Common myeloid progenitor, CD34-positive (primary cell): ENCODE data around the gene REP15. TPM values are rescaled to one million over a fixed set of nuclear protein-coding genes. Genes with fewer than 3 reads are reported as not detected.
"Not testable (repeated sequence)": the region's sequence is repeated elsewhere in the genome, so short reads cannot be mapped to it uniquely, and the experiment has no call there.

Experiments used
- CTCF ChIA-PET: fragments of 350-600 bp; sonication (Branson Sonifier 250); formaldehyde crosslinking; loops from one replicate; lab custom pipeline; 2021; ENCODE audit warnings: antibody characterized with exemption; lab: Charles Lee
- POLR2A ChIA-PET: fragments of 350-600 bp; sonication (Branson Sonifier 250); formaldehyde crosslinking; loops from one replicate; lab custom pipeline; 2021; ENCODE audit warnings: antibody characterized with exemption; lab: Charles Lee
- DNase-seq, 3 donors: peaks; one replicate each; pipeline versions ENCODE4 v3.0.0 to v3.0.0-alpha.2; 2013
- H3K27ac ChIP-seq, 2 experiments: 1 replicate in 1 of 2; 2 replicates in 1 of 2; pipeline ENCODE4 v1.7.0; 2013; ENCODE audit warnings: inconsistent platforms in 2 of 2, low read length in 2 of 2, mild to moderate bottlenecking in 2 of 2, low read depth in 1 of 2, moderate library complexity in 1 of 2; ENCODE audit not compliant: severe bottlenecking in 2 of 2, insufficient read depth in 1 of 2, poor library complexity in 1 of 2
- H3K27me3 ChIP-seq, 5 experiments: replicated peaks in 2 of 5; 1 replicate in 3 of 5; 2 replicates in 2 of 5; pipeline versions ENCODE4 v1.6.1 to v1.7.0; 2013; ENCODE audit warnings: low read length in 4 of 5, mild to moderate bottlenecking in 2 of 5, moderate library complexity in 2 of 5, inconsistent platforms in 1 of 5; ENCODE audit not compliant: insufficient read depth in 5 of 5, control insufficient read depth in 4 of 5
- H3K36me3 ChIP-seq, 4 experiments: 1 replicate in 2 of 4; 2 replicates in 2 of 4; pipeline versions ENCODE4 v1.6.1 to v1.7.0; 2013; ENCODE audit warnings: low read length in 3 of 4, control low read depth in 1 of 4, mild to moderate bottlenecking in 1 of 4; ENCODE audit not compliant: control insufficient read depth in 4 of 4, insufficient read depth in 4 of 4
- H3K4me1 ChIP-seq, 4 experiments: 1 replicate in 3 of 4; 2 replicates in 1 of 4; pipeline versions ENCODE4 v1.6.1 to v1.7.1; 2013; ENCODE audit warnings: low read length in 3 of 4, mild to moderate bottlenecking in 3 of 4, control low read depth in 1 of 4, inconsistent platforms in 1 of 4, moderate library complexity in 1 of 4; ENCODE audit not compliant: control insufficient read depth in 4 of 4, insufficient read depth in 4 of 4; ENCODE audit errors: control extremely low read depth in 1 of 4
- H3K4me3 ChIP-seq, 7 experiments: 1 replicate in 4 of 7; 2 replicates in 3 of 7; pipeline versions ENCODE4 v1.5.1 to v1.7.0; 2013; ENCODE audit warnings: mild to moderate bottlenecking in 7 of 7, low read length in 6 of 7, moderate library complexity in 6 of 7, inconsistent platforms in 2 of 7, low read depth in 2 of 7, control low read depth in 1 of 7; ENCODE audit not compliant: insufficient read depth in 4 of 7, control insufficient read depth in 1 of 7; ENCODE audit errors: extremely low read depth in 1 of 7
- H3K9me3 ChIP-seq, 5 experiments: 1 replicate in 4 of 5; 2 replicates in 1 of 5; pipeline versions ENCODE4 v1.6.1 to v1.7.1; 2013; ENCODE audit warnings: low read length in 4 of 5, mild to moderate bottlenecking in 2 of 5, inconsistent platforms in 1 of 5, low read depth in 1 of 5, moderate library complexity in 1 of 5; ENCODE audit not compliant: control insufficient read depth in 4 of 5, insufficient read depth in 2 of 5; ENCODE audit errors: control extremely low read depth in 1 of 5
- WGBS: methylation state at CpG from one replicate; pipeline ENCODE4 v1.1.5; 2013; ENCODE audit not compliant: insufficient coverage; 5-methylcytosine and 5-hydroxymethylcytosine counted together
- polyA plus RNA-seq: library from polyadenylated mRNA; unstranded; fragments of 120-200 nt; gene quantifications from one replicate; pipeline ENCODE4 v1.2.1, GENCODE V29; 2013

REP15 gene
- polyA plus RNA-seq: 0.74 TPM

GRCh38 chr12:27696293-27696652 is at the start of gene REP15:
Gene REP15 (plus strand): TSS chr12:27696447. CDS start chr12:27696563, 116 bp downstream.
- WGBS: 100% methylated on average over 4 of the region's 5 CpGs
- Histone ChIP-seq H3K27me3 (no peaks in the 10 kb centered on the region), H3K9me3 (no peaks in the 10 kb centered on the region), H3K4me3 (no peak within 1 kb of the TSS), H3K27ac (no peak within 1 kb of the TSS), H3K4me1 (no peaks in the 10 kb centered on the region), H3K36me3 (peaks cover 0 to 24% (median 8%) of the 10 kb centered on the region in 4 experiments)
- DNase-seq: no peak
- POLR2A ChIA-PET: interaction anchor here (0.6 kb wide), 1 partner anchor 8 kb away, joined by 3 read pairs; no protein-coding TSS in a partner anchor
- CTCF ChIA-PET: interaction anchor here (1.0 to 1.4 kb wide), 4 partner anchors 8 to 271 kb away, joined by 3 to 7 read pairs (median 4); no protein-coding TSS in a partner anchor

- Histone ChIP-seq H3K9me3 (no peaks in the 10 kb centered on the region), H3K36me3 (peaks cover 0 to 10% (median 2%) of the 10 kb centered on the region in 4 experiments), H3K4me1 (peaks cover 0 to 3% (median 0%) of the 10 kb centered on the region in 4 experiments), H3K4me3 (no peak overlapping the region), H3K27ac (no peak overlapping the region), H3K27me3 (no peaks in the 10 kb centered on the region)
- CTCF ChIA-PET: interaction anchor here (1.2 to 1.9 kb wide), 4 partner anchors 8 to 225 kb away, joined by 3 to 6 read pairs (median 4); no protein-coding TSS in a partner anchor
- POLR2A ChIA-PET: no interaction called here
- DNase-seq: no peak
- no CpG with 5 or more reads among the region's 1 CpG for WGBS
These were observed 46.2 kb upstream of the REP15 start for GRCh38 chr12:27650011-27650410.

- ChIA-PET POLR2A (interaction anchor here (0.6 kb wide), 2 partner anchors 16 to 216 kb away, joined by 3 read pairs; no protein-coding TSS in a partner anchor), CTCF (interaction anchor here (1.4 to 1.9 kb wide), 3 partner anchors 9 to 227 kb away, joined by 3 to 6 read pairs (median 4); no protein-coding TSS in a partner anchor)
These were observed 45.0 kb upstream of the REP15 start for GRCh38 chr12:27651201-27651600.

GRCh38 chr12:27652174-27652763 is 44.0 kb upstream of the REP15 start:
- ChIA-PET POLR2A (no interaction called here), CTCF (interaction anchor here (0.9 to 1.8 kb wide), 9 partner anchors 8 to 267 kb away, joined by 3 to 8 read pairs (median 4); no protein-coding TSS in a partner anchor)
- peak; percentile 49 to 62 (median 54) for DNase-seq
- H3K4me3 ChIP-seq: no peak overlapping the region
- H3K36me3 ChIP-seq: peaks cover 0 to 10% (median under 1%) of the 10 kb centered on the region in 4 experiments
- no peaks in the 10 kb centered on the region for H3K9me3 ChIP-seq
- H3K27ac ChIP-seq: no peak overlapping the region
- no peaks in the 10 kb centered on the region for H3K27me3 ChIP-seq
- no CpG with 5 or more reads among the region's 1 CpG for WGBS
- peaks cover 0 to 3% (median 0%) of the 10 kb centered on the region in 4 experiments for H3K4me1 ChIP-seq

More at GRCh38 chr12:27651201-27651600, 45.0 kb upstream of the REP15 start:
- H3K4me3 ChIP-seq: no peak overlapping the region
- H3K4me1 ChIP-seq: peaks cover 0 to 3% (median 0%) of the 10 kb centered on the region in 4 experiments
- peaks cover 0 to 6% (median 1%) of the 10 kb centered on the region in 4 experiments for H3K36me3 ChIP-seq
- H3K27me3 ChIP-seq: no peaks in the 10 kb centered on the region
- no peak overlapping the region for H3K27ac ChIP-seq
- WGBS: no CpG with 5 or more reads among the region's 1 CpG
- DNase-seq: peak in 1 of 3 donors; percentile 12
- no peaks in the 10 kb centered on the region for H3K9me3 ChIP-seq

- H3K27me3 ChIP-seq: no peaks in the 10 kb centered on the region
- H3K4me3 ChIP-seq: peak overlapping the region in 1 of 7 experiments; percentile 54
- no peak overlapping the region for H3K27ac ChIP-seq
- CTCF ChIA-PET: interaction anchor here (1.3 to 1.8 kb wide), 2 partner anchors 123 to 219 kb away, joined by 4 read pairs; no protein-coding TSS in a partner anchor
- peaks cover 4 to 20% (median 5%) of the 10 kb centered on the region in 4 experiments for H3K36me3 ChIP-seq
- POLR2A ChIA-PET: no interaction called here
- no peaks in the 10 kb centered on the region for H3K9me3 ChIP-seq
- peaks cover 0 to 3% (median 0%) of the 10 kb centered on the region in 4 experiments for H3K4me1 ChIP-seq
- peak in 2 of 3 donors; percentile 21 to 33 for DNase-seq
These were observed 42.6 kb upstream of the REP15 start for GRCh38 chr12:27653661-27654060.

GRCh38 chr12:27655476-27655875 is 40.8 kb upstream of the REP15 start:
- H3K4me3 ChIP-seq, H3K27me3 ChIP-seq, DNase-seq, H3K27ac ChIP-seq, H3K4me1 ChIP-seq, H3K9me3 ChIP-seq, POLR2A ChIA-PET: not testable (repeated sequence)
- 100% methylated on average over 2 of the region's 3 CpGs for WGBS
- H3K36me3 ChIP-seq: peaks cover 4 to 16% (median 6%) of the 10 kb centered on the region in 4 experiments
- CTCF ChIA-PET: interaction anchor here (1.6 kb wide), 2 partner anchors 11 to 14 kb away, joined by 4 read pairs; no protein-coding TSS in a partner anchor

GRCh38 chr12:27657296-27657695 is 39.0 kb upstream of the REP15 start:
- no peak overlapping the region for H3K27ac ChIP-seq
- no peak overlapping the region for H3K4me3 ChIP-seq
- no peaks in the 10 kb centered on the region for H3K27me3 ChIP-seq
- DNase-seq: no peak
- CTCF ChIA-PET: no interaction called here
- no peaks in the 10 kb centered on the region for H3K9me3 ChIP-seq
- H3K36me3 ChIP-seq: peaks cover 4 to 24% (median 9%) of the 10 kb centered on the region in 4 experiments
- POLR2A ChIA-PET: interaction anchor here (0.5 to 0.6 kb wide), 2 partner anchors 94 to 226 kb away, joined by 3 to 7 read pairs; no protein-coding TSS in a partner anchor
- H3K4me1 ChIP-seq: peaks cover 0 to 3% (median 0%) of the 10 kb centered on the region in 4 experiments
- 100% methylated on average over 1 of the region's 4 CpGs for WGBS
